BJ (cell line): ENCODE measurements around the gene CBX4. TPM values are rescaled to one million over a fixed set of nuclear protein-coding genes. Genes with fewer than 3 reads are reported as not detected.
"Not testable (repeated sequence)": the region's sequence is repeated elsewhere in the genome, so short reads cannot be mapped to it uniquely, and the experiment has no call there.

Source experiments
- CTCF ChIA-PET: fragments of 350-600 bp; formaldehyde crosslinking; extraction: SDS; loops from one replicate; lab custom pipeline; 2021; ENCODE audit warnings: antibody characterized with exemption, inconsistent platforms; lab: Yijun Ruan, JAX
- POLR2A ChIA-PET: fragments of 300-600 bp; sonication (Branson Sonifier 250); formaldehyde crosslinking; extraction: SDS; loops from one replicate; lab custom pipeline; 2021; ENCODE audit warnings: antibody characterized with exemption; lab: Charles Lee
- DNase-seq: peaks from one replicate; pipeline ENCODE4 v3.0.0-alpha.2; 2011; ENCODE audit warnings: low read depth
- H3K27me3 ChIP-seq: 2 replicates; pipeline ENCODE4 v1.6.0; 2011; ENCODE audit warnings: low read length; ENCODE audit not compliant: control insufficient read depth, insufficient read depth
- H3K36me3 ChIP-seq: 2 replicates; pipeline ENCODE4 v1.5.1; 2011; ENCODE audit warnings: low read length; ENCODE audit not compliant: control insufficient read depth, insufficient read depth
- H3K4me3 ChIP-seq: 2 replicates; pipeline ENCODE4 v1.5.1; 2011; ENCODE audit warnings: low read depth, mild to moderate bottlenecking, control low read depth, low read length
- polyA plus RNA-seq: library from polyadenylated mRNA; depleted of rRNA; stranded (reverse); fragments of >200 nt; gene quantifications from 2 replicates; pipeline ENCODE4 v1.2.3, GENCODE V29; 2011
- TF ChIP-seq, protein P1 (sequence below): IDR thresholded peaks from 2 replicates; pipeline ENCODE4 v1.5.1; 2011; ENCODE audit warnings: low read depth, mild to moderate bottlenecking, control low read depth, inconsistent platforms, low read length, moderate library complexity; ENCODE audit not compliant: insufficient read depth

Gene CBX4
- polyA plus RNA-seq, 1 experiment: 10.4 TPM

DNA sequence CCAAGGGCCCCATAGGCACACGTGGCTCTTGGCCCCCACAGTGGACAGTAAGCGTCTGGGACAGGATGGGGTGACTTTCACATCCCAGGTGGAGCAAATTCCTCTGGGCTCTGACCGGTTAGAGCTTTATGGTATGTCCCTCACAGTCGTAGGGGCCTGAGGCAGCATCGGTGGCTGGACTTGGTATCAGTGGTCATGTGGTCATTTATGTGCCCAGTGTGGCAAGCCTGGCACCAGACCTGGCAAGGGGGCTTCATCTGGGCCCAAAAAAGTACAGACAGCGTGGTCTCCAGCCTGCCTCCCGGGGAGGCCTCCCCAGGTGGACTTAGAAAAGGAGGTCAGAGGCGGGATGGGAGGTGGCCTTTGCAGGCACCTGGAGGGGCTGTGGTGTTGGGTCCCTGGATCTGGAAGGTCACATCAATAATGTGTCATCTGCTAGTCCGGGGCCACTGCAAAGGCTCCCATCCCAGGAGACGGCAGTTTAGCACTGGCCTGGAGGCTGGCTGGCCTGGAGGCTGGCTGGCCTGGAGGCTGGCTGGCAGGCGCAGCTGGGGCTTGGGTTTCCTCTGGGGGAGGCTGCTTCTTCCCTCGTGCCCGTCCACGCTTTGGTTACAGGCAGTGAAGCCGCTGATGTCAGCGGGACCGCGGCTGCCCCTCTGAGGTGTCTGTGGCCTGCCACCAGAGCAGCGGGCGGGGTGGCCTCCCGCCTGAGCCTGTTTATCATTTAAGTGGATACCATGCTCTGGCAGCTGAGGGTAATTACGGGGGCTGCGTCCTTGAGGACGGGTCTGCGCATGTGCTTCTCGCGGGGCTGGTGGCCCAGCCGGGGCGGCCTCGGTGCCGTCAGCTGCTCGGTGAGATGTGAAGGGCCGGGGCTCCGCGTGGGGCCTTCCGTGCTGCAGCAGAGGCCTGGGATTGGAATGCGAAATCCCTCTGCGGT is 20.7 kb upstream of the CBX4 start:
- CTCF ChIA-PET: interaction anchor here (1.2 kb wide), 1 partner anchor 10 kb away, joined by 6 read pairs; no protein-coding TSS in a partner anchor

DNA sequence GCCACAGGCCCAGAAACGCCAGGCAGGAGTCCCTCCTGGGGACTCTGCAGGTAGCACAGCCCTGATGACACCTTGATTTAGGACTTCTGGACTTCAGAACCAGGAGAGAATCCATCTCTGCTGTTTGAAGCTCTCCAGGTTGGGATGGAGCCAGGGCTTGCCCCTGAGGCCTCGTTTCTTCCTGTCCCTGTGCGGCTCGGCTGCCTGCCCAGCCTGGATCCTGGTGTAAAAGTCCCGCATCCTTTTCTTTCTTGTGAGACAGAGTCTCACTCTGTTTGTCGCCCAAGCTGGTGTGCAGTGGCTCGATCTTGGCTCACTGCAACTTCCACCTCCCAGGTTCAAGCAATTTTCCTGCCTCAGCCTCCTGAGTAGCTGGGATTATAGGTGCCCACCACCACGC is 17.9 kb upstream of the CBX4 start:
- ChIA-PET POLR2A (no interaction called here), CTCF (interaction anchor here (2.9 kb wide), 1 partner anchor 13 kb away, joined by 9 read pairs; no protein-coding TSS in a partner anchor)
- peaks cover 13% of the 10 kb centered on the region for H3K27me3 ChIP-seq
- no peak for DNase-seq
- TF ChIP-seq, protein P1, sequence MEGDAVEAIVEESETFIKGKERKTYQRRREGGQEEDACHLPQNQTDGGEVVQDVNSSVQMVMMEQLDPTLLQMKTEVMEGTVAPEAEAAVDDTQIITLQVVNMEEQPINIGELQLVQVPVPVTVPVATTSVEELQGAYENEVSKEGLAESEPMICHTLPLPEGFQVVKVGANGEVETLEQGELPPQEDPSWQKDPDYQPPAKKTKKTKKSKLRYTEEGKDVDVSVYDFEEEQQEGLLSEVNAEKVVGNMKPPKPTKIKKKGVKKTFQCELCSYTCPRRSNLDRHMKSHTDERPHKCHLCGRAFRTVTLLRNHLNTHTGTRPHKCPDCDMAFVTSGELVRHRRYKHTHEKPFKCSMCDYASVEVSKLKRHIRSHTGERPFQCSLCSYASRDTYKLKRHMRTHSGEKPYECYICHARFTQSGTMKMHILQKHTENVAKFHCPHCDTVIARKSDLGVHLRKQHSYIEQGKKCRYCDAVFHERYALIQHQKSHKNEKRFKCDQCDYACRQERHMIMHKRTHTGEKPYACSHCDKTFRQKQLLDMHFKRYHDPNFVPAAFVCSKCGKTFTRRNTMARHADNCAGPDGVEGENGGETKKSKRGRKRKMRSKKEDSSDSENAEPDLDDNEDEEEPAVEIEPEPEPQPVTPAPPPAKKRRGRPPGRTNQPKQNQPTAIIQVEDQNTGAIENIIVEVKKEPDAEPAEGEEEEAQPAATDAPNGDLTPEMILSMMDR: no peak
- no peak overlapping the region for H3K4me3 ChIP-seq
- H3K36me3 ChIP-seq: no peaks in the 10 kb centered on the region

More for the DNA sequence above, 20.7 kb upstream of the CBX4 start:
- Histone ChIP-seq H3K27me3 (peaks cover 15% of the 10 kb centered on the region), H3K36me3 (no peaks in the 10 kb centered on the region), H3K4me3 (no peak overlapping the region)
- POLR2A ChIA-PET: no interaction called here
- no peak for DNase-seq
- TF ChIP-seq, protein P1: no peak

DNA sequence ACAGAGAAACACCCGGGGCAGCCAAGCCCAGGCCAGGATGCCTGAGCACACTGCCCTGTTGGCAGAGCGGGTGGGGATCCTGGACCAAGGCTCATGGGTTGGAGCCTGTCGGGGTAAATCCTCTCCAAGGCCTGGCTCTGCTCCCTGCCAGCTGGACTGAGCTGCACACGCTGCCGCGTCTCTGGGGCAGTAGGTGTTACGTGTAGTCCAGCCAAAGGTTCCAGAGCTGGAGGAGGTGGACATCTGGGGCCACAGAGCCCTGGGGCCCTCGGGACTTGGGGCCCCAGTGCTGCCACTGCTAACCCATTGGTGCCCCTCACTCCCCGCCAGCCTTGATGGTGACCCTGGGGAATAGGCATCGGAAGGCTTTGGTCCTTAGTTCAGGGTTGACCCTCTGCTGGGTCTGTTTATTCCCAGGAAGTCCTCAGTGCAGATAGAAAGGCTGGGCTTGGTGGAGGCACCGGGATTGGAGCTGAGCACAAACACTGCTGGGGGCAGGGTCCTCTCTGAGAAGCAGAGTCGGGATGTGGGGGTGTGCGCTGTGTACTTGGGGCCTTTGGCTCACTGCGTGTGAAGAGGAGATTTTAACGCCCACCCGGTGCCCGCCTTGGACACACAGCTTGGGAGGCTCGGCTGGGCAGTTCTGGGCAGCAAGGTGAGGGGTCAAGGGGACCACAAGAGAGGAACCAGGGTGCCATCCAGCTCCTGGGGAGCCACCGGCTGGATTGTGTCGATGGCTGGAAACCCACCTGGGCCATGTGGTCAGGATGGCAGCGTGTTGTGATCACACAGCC is 16.3 kb upstream of the CBX4 start:
- H3K27me3 ChIP-seq: peaks cover 11% of the 10 kb centered on the region
- H3K36me3 ChIP-seq: no peaks in the 10 kb centered on the region
- DNase-seq: no peak
- H3K4me3 ChIP-seq: no peak overlapping the region
- TF ChIP-seq, protein P1: no peak
- ChIA-PET POLR2A (no interaction called here), CTCF (interaction anchor here (0.8 to 2.6 kb wide), 6 partner anchors 10 to 111 kb away, joined by 3 to 9 read pairs (median 6); no protein-coding TSS in a partner anchor)

DNA sequence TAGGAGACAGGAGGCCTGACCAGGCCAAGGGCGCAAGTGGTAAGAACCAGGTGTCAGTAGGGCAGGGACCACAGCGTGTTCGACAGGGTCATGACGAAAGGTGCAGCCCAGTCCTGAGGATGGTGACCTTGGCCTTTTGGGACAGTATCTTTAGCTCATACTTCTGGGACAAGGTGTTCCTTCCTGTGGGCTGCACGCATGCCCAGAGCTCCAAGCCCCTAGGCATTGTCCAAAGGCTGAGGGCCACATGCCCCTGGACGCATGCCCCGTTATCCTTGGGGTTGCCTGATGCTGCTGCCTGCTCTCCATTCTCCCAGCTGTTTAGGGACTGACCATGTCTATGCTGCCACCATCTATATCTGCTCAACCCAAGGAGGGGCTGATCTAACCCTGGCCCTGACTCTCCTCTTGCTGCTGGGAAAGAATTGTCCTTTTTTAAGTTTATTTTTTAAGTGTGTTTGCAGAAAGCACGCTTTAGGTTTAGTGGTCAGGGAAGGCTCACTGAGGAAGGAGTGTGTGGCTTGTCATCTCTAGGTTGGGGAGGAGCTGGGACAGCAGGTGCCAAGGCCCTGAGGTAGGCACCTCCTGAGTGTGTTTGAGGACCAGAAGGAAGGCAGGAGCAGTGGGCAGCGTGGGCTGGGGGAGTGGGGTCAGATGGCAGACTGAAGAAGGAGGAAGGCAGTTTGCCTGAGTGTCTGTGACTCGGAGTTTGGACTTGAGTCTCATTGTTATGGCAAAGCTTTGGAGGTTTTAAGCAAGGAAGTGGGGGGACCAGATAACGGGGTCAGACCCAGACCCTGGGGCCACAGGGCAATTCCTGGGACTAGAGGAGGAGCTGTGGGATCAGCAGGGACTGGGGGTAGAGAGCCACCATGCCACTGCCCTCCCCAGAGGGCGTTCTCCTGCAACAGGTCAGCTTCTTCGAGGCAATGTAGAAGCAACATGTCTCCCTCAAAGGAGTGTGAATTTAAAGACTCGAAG is 15.1 kb upstream of the CBX4 start:
- Histone ChIP-seq H3K27me3 (peaks cover 6% of the 10 kb centered on the region), H3K36me3 (no peaks in the 10 kb centered on the region), H3K4me3 (no peak overlapping the region)
- ChIA-PET POLR2A (no interaction called here), CTCF (interaction anchor here (0.8 to 2.6 kb wide), 4 partner anchors 8 to 19 kb away, joined by 4 to 9 read pairs (median 8); no protein-coding TSS in a partner anchor)
- DNase-seq: no peak
- TF ChIP-seq, protein P1: no peak

DNA sequence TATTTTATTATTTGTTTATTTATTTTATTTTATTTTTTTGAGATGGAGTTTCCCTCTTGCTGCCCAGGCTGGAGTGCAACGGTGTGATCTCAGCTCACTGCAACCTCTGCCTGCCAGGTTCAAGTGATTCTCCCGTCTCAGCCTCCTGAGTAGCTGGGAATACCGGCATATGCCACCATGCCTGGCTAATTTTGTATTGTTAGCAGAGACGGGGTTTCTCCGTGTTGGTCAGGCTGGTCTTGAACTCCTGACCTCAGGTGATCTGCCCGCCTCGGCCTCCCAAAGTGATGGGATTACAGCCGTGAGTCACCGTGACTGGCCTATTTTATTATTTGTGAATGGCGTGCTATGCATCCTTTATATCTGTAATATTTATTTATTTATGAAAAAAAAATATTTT is 13.9 kb upstream of the CBX4 start:
- H3K27me3 ChIP-seq, H3K36me3 ChIP-seq, CTCF ChIA-PET, DNase-seq, H3K4me3 ChIP-seq: not testable (repeated sequence)
- POLR2A ChIA-PET: interaction anchor here (0.6 kb wide), 1 partner anchor 66 kb away, joined by 3 read pairs; no protein-coding TSS in a partner anchor
